Measurements from ENCODE around the gene PDGFRB.

DNA sequence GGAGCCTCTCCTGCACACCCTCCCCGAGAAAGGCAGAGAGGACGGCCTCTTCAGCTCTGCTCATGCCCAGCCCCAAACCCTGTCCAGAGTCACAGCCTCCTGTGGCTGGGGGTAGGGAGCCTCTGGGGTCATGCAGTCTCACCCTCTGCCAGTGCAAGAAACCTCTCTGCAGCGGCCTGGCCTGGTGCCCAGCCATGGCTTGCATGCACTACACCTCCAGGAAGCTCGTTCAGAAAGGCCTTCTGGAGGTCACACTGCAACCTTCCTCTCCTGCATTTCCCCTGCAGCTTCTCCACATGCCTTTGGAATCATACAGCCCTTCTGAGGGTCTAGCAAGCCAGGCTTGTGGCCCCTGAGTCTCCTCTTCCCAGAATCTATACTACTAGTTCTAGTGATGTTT lies 87.2 kb downstream of the PDGFRB start:
- TF ChIP-seq, protein P1, sequence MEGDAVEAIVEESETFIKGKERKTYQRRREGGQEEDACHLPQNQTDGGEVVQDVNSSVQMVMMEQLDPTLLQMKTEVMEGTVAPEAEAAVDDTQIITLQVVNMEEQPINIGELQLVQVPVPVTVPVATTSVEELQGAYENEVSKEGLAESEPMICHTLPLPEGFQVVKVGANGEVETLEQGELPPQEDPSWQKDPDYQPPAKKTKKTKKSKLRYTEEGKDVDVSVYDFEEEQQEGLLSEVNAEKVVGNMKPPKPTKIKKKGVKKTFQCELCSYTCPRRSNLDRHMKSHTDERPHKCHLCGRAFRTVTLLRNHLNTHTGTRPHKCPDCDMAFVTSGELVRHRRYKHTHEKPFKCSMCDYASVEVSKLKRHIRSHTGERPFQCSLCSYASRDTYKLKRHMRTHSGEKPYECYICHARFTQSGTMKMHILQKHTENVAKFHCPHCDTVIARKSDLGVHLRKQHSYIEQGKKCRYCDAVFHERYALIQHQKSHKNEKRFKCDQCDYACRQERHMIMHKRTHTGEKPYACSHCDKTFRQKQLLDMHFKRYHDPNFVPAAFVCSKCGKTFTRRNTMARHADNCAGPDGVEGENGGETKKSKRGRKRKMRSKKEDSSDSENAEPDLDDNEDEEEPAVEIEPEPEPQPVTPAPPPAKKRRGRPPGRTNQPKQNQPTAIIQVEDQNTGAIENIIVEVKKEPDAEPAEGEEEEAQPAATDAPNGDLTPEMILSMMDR (conservative IDR thresholded peaks at IDR 0.05; ENCODE audit: low read length): no peak
- TF ChIP-seq EZH2phosphoT487 (IDR thresholded peaks at IDR 0.05; ENCODE audit: borderline replicate concordance, low read depth, low read length): no peak
